NB4 (cell line): ENCODE measurements around the gene ASCL2.

Source experiments
- DNase-seq: peaks from one replicate; pipeline ENCODE4 v3.0.0; 2010; ENCODE audit warnings: low read depth
- H3K4me3 ChIP-seq: one replicate; pipeline ENCODE4 v1.5.1; 2011; ENCODE audit warnings: mild to moderate bottlenecking, low read depth, low read length, moderate library complexity
- CTCF ChIP-seq: IDR thresholded peaks from one replicate; pipeline ENCODE4 v1.5.1; 2012; ENCODE audit warnings: low read depth, low read length
- MAX ChIP-seq: IDR thresholded peaks from 2 replicates; pipeline ENCODE4 v1.6.1; 2011; ENCODE audit warnings: low read depth, low read length
- MYC ChIP-seq: IDR thresholded peaks from 2 replicates; pipeline ENCODE4 v1.6.1; 2011; ENCODE audit warnings: low read depth, low read length
- POLR2A ChIP-seq: IDR thresholded peaks from 2 replicates; pipeline ENCODE4 v1.6.1; 2011; ENCODE audit warnings: mild to moderate bottlenecking; ENCODE audit not compliant: insufficient read length; ENCODE audit errors: extremely low read depth

Gene ASCL2

GRCh38 chr11:2266586-2267305 is 3.6 kb downstream of the ASCL2 start:
- DNase-seq: no peak
- TF ChIP-seq MAX: no peak
- TF ChIP-seq MYC: no peak
- TF ChIP-seq POLR2A: no peak
- no peak for TF ChIP-seq CTCF
- no peak overlapping the region for H3K4me3 ChIP-seq

GRCh38 chr11:2265854-2266585 is 4.4 kb downstream of the ASCL2 start:
- no peak overlapping the region for H3K4me3 ChIP-seq
- TF ChIP-seq CTCF: no peak
- no peak for TF ChIP-seq POLR2A
- TF ChIP-seq MYC: no peak
- no peak for TF ChIP-seq MAX
- peak; percentile 26 for DNase-seq

GRCh38 chr11:2265396-2265795 is 5.0 kb downstream of the ASCL2 start:
- TF ChIP-seq CTCF (no peak), MYC (no peak), MAX (no peak), POLR2A (no peak)
- no peak overlapping the region for H3K4me3 ChIP-seq

GRCh38 chr11:2264366-2265053 is 5.9 kb downstream of the ASCL2 start:
- TF ChIP-seq CTCF: no peak
- TF ChIP-seq MYC: no peak
- TF ChIP-seq POLR2A: no peak
- no peak for TF ChIP-seq MAX
- H3K4me3 ChIP-seq: no peak overlapping the region
- no peak for DNase-seq

More at GRCh38 chr11:2265396-2265795, 5.0 kb downstream of the ASCL2 start:
- peak; percentile 64 for DNase-seq

GRCh38 chr11:2263724-2264360 is 6.5 kb downstream of the ASCL2 start:
- no peak overlapping the region for H3K4me3 ChIP-seq
- DNase-seq: no peak
- TF ChIP-seq POLR2A (no peak), MAX (no peak), CTCF (no peak), MYC (no peak)
